GM21360 (cell line): ENCODE data around the gene CDC16.
A peak's percentile ranks its signal among the peaks of the same experiment; 100 is the strongest.
"Not testable (repeated sequence)": the region's sequence is repeated elsewhere in the genome, so short reads cannot be mapped to it uniquely, and the experiment has no call there.

ENCODE experiments used
- ATAC-seq: cut with Tn5 transposase; IDR thresholded peaks from one replicate; pipeline ENCODE4 v1.9.1; 2021; ENCODE audit warnings: mild to moderate bottlenecking, moderate library complexity; ENCODE audit not compliant: unreplicated experiment

CDC16 gene

GRCh38 chr13:114226699-114227323, 7.9 kb upstream of the CDC16 start:
- ATAC-seq, result peak; percentile 80

GRCh38 chr13:114227528-114227927, 7.2 kb upstream of the CDC16 start:
- no peak for ATAC-seq

DNA sequence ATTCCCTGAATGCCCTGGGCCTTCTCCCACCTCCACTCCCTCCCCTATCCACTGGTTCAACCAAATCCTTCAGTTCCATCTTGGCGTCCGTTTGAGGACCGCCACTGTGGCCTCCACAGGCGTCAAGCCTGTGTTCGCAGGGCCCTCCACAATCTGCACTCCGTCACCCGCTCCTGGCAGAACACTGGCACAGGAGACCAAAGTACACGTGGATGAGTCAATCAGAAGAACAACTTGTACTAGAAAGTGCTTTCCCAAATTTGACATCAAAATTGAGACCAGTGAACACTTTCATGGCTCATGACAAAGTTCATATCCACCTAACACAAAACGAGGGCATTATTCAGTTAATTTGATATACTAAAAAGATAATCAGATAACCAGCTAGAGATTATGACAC, 6.5 kb upstream of the CDC16 start:
- ATAC-seq, result no peak

DNA sequence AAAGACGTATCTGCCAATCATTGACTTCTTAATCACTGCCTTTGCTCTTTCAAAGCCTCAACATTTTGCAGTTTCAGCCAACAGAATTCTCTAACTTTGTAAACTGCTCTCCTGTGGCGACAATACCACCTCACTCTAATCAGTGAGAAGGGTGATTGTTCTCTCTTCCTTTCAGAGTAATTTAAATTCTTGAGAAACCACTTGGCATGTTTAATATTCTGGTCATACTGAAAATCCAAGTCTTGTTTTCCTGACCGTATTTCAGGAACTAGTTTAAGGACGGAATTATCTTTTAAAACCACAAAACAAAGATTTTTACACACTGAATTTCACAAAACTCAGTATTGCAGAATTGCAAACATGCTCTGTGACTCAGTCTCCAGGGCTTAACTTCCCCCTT, 5.2 kb upstream of the CDC16 start:
- ATAC-seq, result no peak

- no peak for ATAC-seq
Measured at GRCh38 chr13:114230117-114230516, 4.6 kb upstream of the CDC16 start.

- ATAC-seq, result no peak
Measured at GRCh38 chr13:114230575-114230974, 4.1 kb upstream of the CDC16 start.

GRCh38 chr13:114231886-114232285, 2.8 kb upstream of the CDC16 start:
- ATAC-seq, result no peak

DNA sequence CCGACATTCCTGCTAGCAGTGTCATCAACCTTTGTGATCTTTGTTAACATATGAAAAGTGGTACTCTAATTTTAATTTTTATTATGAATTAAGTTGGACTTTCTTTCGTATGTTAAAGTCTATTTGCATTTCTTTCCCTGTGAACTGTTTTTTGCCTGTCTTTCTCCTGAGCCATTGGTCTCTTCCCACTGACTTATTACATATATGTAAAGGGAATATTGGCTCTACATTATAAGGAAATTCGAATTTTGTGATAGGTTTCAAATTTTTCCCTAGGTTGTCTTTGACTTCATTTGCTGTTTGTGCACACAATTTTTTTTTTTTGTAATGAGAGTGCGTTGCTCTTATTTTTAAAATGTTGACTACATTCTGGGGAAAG, 442 bp upstream of the CDC16 start:
- no peak for ATAC-seq

DNA sequence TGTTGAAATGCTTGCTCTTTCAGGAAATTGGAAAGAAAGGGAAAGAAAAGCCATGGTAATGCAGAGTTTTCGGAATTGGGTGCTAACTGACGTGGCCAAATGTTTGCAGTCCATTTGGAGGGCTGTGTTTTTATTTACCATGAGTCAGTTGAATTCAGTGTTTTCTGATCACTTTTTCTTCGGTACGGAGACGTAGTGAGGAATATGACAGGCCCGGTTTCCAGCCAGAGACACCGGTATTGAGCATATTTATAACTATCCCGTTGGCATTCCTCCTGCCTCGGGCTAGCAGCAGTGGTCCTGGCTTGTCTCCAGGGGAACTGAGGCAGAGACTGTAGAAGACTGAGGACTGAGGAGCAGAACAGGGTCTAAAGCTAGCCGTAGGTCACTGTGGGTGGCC, 1.0 kb downstream of the CDC16 start:
- no peak for ATAC-seq

DNA sequence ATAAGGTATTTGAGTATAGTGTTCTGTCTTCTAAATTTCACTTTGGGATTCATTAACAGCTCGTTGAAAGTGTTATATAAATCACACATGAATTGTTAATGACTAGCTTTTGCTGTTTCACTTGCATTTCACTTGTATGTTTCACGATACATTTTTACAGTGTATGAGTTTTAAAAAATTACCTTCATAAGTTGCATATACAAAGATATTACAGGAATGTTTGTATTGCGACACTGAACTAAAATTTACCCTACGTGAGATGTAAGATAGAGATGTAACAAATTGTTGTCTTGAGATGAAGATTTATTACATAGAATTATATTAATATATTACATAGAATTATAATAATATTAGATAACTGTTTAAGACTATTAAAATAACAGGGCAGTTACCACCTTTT, 1.5 kb downstream of the CDC16 start:
- ATAC-seq, result no peak

- ATAC-seq, result no peak
Measured at GRCh38 chr13:114237415-114238112, 2.9 kb downstream of the CDC16 start.

- no peak for ATAC-seq
Measured at GRCh38 chr13:114241918-114242317, 7.2 kb downstream of the CDC16 start.

DNA sequence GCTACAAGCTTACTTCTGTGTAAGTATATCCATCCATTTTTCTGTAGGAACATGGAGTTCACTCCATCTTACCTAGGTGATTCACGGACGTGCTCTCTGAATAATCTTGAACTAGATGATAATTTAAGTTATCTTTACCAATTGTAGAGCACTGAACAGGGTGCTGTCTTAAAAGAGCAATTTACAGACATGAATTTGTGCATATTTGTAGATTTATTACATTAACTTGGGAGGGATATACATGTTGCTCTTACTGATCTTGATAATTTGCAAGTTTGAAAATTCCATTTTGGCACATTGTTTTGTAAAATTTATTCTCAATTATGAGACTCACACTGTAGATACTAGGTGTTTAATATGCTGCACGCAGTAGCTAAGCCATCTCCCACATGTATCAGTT, 9.3 kb downstream of the CDC16 start:
- ATAC-seq, result no peak

- ATAC-seq, result no peak
Measured at GRCh38 chr13:114244637-114245036, 9.9 kb downstream of the CDC16 start.

DNA sequence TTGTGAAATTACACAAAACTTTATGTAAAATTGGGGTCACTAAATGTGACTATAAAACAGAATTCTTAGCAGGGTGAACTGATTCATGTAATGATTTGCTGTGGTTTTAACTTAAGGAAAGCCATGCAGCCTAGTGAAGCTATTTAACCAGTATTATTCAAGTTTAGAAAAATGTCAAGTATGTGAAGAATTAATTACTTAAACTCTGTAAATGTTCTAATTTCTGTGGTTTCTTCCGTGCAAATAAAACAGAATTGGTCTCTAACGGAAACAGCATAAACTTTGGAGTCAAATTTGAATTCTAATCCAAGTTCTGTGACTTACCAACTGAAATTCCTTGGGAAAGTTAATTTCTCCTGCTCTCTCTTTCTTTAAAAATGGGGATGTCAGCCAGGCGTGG, 13.3 kb downstream of the CDC16 start:
- no peak for ATAC-seq

GRCh38 chr13:114249077-114249476, 14.4 kb downstream of the CDC16 start:
- no peak for ATAC-seq

- not testable (repeated sequence) for ATAC-seq
Measured at GRCh38 chr13:114251639-114252440, 17.1 kb downstream of the CDC16 start.

DNA sequence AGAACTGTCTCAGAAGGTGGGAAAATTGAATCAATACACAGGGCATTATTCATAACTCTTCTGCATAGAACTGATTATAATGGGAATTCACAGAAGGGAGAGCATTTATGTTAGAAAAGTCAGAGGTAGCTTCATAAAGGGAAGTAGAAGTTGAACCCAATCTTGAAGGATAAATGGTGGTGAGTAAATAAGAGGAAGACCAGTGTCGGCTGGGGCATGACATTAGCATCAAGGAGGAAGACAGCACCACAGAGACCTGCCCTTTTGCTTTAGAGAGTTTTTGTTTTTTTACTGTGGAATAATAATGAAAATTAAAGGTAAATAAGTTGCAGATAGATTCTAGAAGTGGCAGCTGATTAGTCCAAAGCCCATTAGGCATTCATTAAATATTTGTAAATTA, 21.9 kb downstream of the CDC16 start:
- no peak for ATAC-seq

GRCh38 chr13:114257014-114257413, 22.3 kb downstream of the CDC16 start:
- no peak for ATAC-seq

DNA sequence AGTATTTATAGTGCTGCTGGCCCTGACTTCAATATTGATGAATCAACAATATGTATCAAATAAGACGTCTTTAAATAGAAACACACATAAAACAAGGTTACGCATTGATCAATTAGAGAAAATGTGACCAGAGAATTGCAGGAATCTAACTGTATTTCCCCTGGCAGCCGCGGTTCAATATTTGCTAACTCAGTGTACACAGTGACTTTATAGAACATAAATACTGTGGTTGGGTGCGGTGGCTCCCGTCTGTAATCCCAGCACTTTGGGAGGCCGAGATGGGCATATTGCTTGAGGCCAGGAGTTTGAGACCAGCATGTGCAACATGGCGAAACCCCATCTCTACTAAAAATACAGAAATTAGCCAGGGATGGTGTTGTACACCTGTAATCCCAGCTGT, 23.9 kb downstream of the CDC16 start:
- no peak for ATAC-seq

- no peak for ATAC-seq
Measured at GRCh38 chr13:114259374-114259773, 24.7 kb downstream of the CDC16 start.

- no peak for ATAC-seq
Measured at GRCh38 chr13:114259974-114260373, 25.3 kb downstream of the CDC16 start.
